Measurements from ENCODE around the gene HNRNPL.
A peak's percentile ranks its signal among the peaks of the same experiment; 100 is the strongest.

Gene HNRNPL

GRCh38 chr19:38845374-38846024 is 4.3 kb downstream of the HNRNPL start:
- no peak for DNase-seq (ENCODE audit: low spot score)

GRCh38 chr19:38844093-38844686 is 5.6 kb downstream of the HNRNPL start:
- no peak for DNase-seq (ENCODE audit: low spot score)

GRCh38 chr19:38843175-38843758 is 6.5 kb downstream of the HNRNPL start:
- DNase-seq (ENCODE audit: low spot score) = no peak

GRCh38 chr19:38842439-38843174 is 7.2 kb downstream of the HNRNPL start:
- DNase-seq (ENCODE audit: low spot score) = no peak

- DNase-seq (ENCODE audit: low spot score) = no peak
Observed at GRCh38 chr19:38841787-38842438, 7.9 kb downstream of the HNRNPL start.

GRCh38 chr19:38841180-38841766 is 8.5 kb downstream of the HNRNPL start:
- DNase-seq (ENCODE audit: low spot score) = no peak

GRCh38 chr19:38840583-38840968 is 9.2 kb downstream of the HNRNPL start:
- DNase-seq (ENCODE audit: low spot score) = no peak

GRCh38 chr19:38839816-38840582 is 9.8 kb downstream of the HNRNPL start:
- no peak for DNase-seq (ENCODE audit: low spot score)

GRCh38 chr19:38838986-38839761 is 10.6 kb downstream of the HNRNPL start:
- peak; percentile 36 for DNase-seq (ENCODE audit: low spot score)

GRCh38 chr19:38838208-38838985 is 11.4 kb downstream of the HNRNPL start:
- DNase-seq (ENCODE audit: low spot score) = peak; percentile 36

GRCh38 chr19:38837656-38838121 is 12.1 kb downstream of the HNRNPL start:
- DNase-seq (ENCODE audit: low spot score) = peak; percentile 47

- no peak for DNase-seq (ENCODE audit: low spot score)
Observed at GRCh38 chr19:38836983-38837626, 12.7 kb downstream of the HNRNPL start.

GRCh38 chr19:38836159-38836982 is 13.4 kb downstream of the HNRNPL start:
- peak; percentile 36 for DNase-seq (ENCODE audit: low spot score)

- no peak for DNase-seq (ENCODE audit: low spot score)
Observed at GRCh38 chr19:38834590-38834989, 15.2 kb downstream of the HNRNPL start.

- DNase-seq (ENCODE audit: low spot score) = no peak
Observed at GRCh38 chr19:38834104-38834490, 15.7 kb downstream of the HNRNPL start.

- DNase-seq (ENCODE audit: low spot score) = peak; percentile 32
Observed at GRCh38 chr19:38833092-38833425, 16.7 kb downstream of the HNRNPL start.

- DNase-seq (ENCODE audit: low spot score) = peak; percentile 43
Observed at GRCh38 chr19:38831142-38831605, 18.6 kb downstream of the HNRNPL start.
